Prostate gland (tissue), 2 donors: ENCODE results near the gene SAT1.

Experiments
- CTCF ChIP-seq, 4 experiments: fragments of 200-600 bp in 2 of 4; fragments of 450-650 bp in 2 of 4; sonication (generic) in 2 of 4; IDR thresholded peaks; 1 replicate in 3 of 4; 2 replicates in 1 of 4; pipeline ENCODE4 v1.5.1; 2016 to 2019; ENCODE audit warnings: antibody characterized with exemption in 4 of 4, mild to moderate bottlenecking in 2 of 4, moderate library complexity in 2 of 4
- POLR2A ChIP-seq: fragments of 450-650 bp; IDR thresholded peaks from one replicate; pipeline ENCODE4 v1.6.1; 2016; ENCODE audit warnings: antibody characterized with exemption, mild to moderate bottlenecking

GRCh38 chrX:23754664-23755063, 28.3 kb upstream of the SAT1 start:
- no peak for TF ChIP-seq CTCF (IDR thresholded peaks at IDR 0.05)
- TF ChIP-seq POLR2A = no peak
